DND-41 (cell line): ENCODE results near the gene SMC1B.

Experiments used
- CTCF ChIP-seq: IDR thresholded peaks from 2 replicates; pipeline ENCODE4 v1.5.1; 2012; ENCODE audit warnings: borderline replicate concordance, low read length, moderate library complexity, mild to moderate bottlenecking; ENCODE audit not compliant: poor library complexity, severe bottlenecking; ENCODE audit errors: extremely low read depth
- EZH2 ChIP-seq: IDR thresholded peaks from 3 replicates; pipeline ENCODE4 v1.6.1; 2012; ENCODE audit warnings: borderline replicate concordance, low read depth, mild to moderate bottlenecking, moderate library complexity, low read length, inconsistent platforms; ENCODE audit not compliant: severe bottlenecking

GRCh38 chr22:45340323-45340722 is 73.1 kb downstream of the SMC1B start:
- TF ChIP-seq CTCF (no peak), EZH2 (no peak)
